OCI-LY3 (cell line): ENCODE measurements around the gene SEPTIN10.

Experiments
- H2AFZ ChIP-seq: fragments of 200-600, 300-600 bp; shearing (Covaris generic); 2 replicates; pipeline ENCODE4 v1.6.0; 2014; ENCODE audit warnings: antibody characterized with exemption, low read depth, low read length
- H3K27ac ChIP-seq: fragments of 200-600, 300-600 bp; sonication (generic); 2 replicates; pipeline ENCODE4 v1.5.1; 2014; ENCODE audit warnings: mild to moderate bottlenecking, low read length, moderate library complexity, mixed read lengths
- H3K27me3 ChIP-seq: fragments of 200-600, 300-600 bp; sonication (generic); 2 replicates; pipeline ENCODE4 v1.6.1; 2014; ENCODE audit warnings: low read depth, low read length, mixed read lengths
- H3K36me3 ChIP-seq: fragments of 200-600, 300-600 bp; sonication (generic); replicated peaks from 2 replicates; pipeline ENCODE3; 2014; ENCODE audit warnings: low read depth, low read length, mixed read lengths
- H3K4me1 ChIP-seq: fragments of 300-600, 200-600 bp; sonication (generic); 2 replicates; pipeline ENCODE4 v1.6.1; 2014; ENCODE audit warnings: low read length, mixed read lengths
- H3K4me2 ChIP-seq: fragments of 200-600, 300-600 bp; sonication (generic); 2 replicates; pipeline ENCODE4 v1.6.1; 2014; ENCODE audit warnings: low read length, mixed read lengths
- H3K4me3 ChIP-seq: fragments of 300-600, 200-600 bp; sonication (generic); 2 replicates; pipeline ENCODE4 v1.5.1; 2014; ENCODE audit warnings: antibody characterized with exemption, mild to moderate bottlenecking, low read length, moderate library complexity
- H3K79me2 ChIP-seq: fragments of 300-600, 200-600 bp; shearing (Covaris generic); 2 replicates; pipeline ENCODE4 v1.6.1; 2014; ENCODE audit warnings: mild to moderate bottlenecking, low read length, mixed read lengths
- H3K9ac ChIP-seq: fragments of 300-600, 200-600 bp; shearing (Covaris generic); 2 replicates; pipeline ENCODE4 v1.6.0; 2014; ENCODE audit warnings: mild to moderate bottlenecking, low read length, moderate library complexity
- H3K9me3 ChIP-seq: fragments of 200-600, 300-600 bp; shearing (Covaris generic); 2 replicates; pipeline ENCODE4 v1.6.1; 2014; ENCODE audit warnings: low read length, mixed read lengths; ENCODE audit not compliant: insufficient read depth
- H4K20me1 ChIP-seq: fragments of 200-600, 300-600 bp; sonication (generic); 2 replicates; pipeline ENCODE4 v1.6.1; 2016; ENCODE audit warnings: low read length, mixed read lengths; ENCODE audit not compliant: insufficient read depth
- EZH2phosphoT487 ChIP-seq: fragments of 200-600 bp; shearing (Covaris generic); IDR thresholded peaks from 2 replicates; pipeline ENCODE4 v1.6.1; 2018; ENCODE audit warnings: antibody characterized with exemption, mixed run types, low read depth
- TF ChIP-seq, protein P1 (sequence below): fragments of 200-600, 300-600 bp; sonication (generic); IDR thresholded peaks from 2 replicates; pipeline ENCODE4 v1.5.1; 2014; ENCODE audit warnings: antibody characterized with exemption, low read length, low read depth

The SEPTIN10 gene

DNA sequence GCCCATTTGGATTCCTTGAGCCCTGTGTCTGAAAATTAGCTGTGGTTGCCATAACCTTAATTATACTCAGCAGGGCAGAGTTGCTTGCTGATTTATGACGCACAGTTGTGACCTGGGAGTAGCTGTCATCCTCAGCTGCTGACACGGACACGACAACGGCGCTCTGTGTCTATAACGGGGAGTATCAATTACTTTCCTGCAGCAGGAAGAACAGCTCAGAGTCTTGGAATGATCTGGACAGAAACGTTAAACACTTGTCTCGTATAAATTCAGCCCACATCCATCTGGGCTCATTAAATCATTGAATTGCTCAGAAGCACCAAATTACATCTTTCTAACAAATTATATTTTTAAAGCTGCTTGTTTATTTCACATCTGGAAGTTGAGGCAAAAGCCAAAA lies 116.3 kb downstream of the SEPTIN10 start:
- Histone ChIP-seq H3K79me2 (no peaks in the 10 kb centered on the region), H3K36me3 (no peaks in the 10 kb centered on the region), H3K4me1 (no peaks in the 10 kb centered on the region), H2AFZ (no peak overlapping the region), H3K9me3 (no peaks in the 10 kb centered on the region), H3K9ac (no peak overlapping the region), H4K20me1 (no peaks in the 10 kb centered on the region), H3K27ac (no peak overlapping the region), H3K27me3 (no peaks in the 10 kb centered on the region), H3K4me2 (no peak overlapping the region), H3K4me3 (no peak overlapping the region)
- TF ChIP-seq, protein P1, sequence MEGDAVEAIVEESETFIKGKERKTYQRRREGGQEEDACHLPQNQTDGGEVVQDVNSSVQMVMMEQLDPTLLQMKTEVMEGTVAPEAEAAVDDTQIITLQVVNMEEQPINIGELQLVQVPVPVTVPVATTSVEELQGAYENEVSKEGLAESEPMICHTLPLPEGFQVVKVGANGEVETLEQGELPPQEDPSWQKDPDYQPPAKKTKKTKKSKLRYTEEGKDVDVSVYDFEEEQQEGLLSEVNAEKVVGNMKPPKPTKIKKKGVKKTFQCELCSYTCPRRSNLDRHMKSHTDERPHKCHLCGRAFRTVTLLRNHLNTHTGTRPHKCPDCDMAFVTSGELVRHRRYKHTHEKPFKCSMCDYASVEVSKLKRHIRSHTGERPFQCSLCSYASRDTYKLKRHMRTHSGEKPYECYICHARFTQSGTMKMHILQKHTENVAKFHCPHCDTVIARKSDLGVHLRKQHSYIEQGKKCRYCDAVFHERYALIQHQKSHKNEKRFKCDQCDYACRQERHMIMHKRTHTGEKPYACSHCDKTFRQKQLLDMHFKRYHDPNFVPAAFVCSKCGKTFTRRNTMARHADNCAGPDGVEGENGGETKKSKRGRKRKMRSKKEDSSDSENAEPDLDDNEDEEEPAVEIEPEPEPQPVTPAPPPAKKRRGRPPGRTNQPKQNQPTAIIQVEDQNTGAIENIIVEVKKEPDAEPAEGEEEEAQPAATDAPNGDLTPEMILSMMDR, result no peak
- TF ChIP-seq EZH2phosphoT487, result no peak

DNA sequence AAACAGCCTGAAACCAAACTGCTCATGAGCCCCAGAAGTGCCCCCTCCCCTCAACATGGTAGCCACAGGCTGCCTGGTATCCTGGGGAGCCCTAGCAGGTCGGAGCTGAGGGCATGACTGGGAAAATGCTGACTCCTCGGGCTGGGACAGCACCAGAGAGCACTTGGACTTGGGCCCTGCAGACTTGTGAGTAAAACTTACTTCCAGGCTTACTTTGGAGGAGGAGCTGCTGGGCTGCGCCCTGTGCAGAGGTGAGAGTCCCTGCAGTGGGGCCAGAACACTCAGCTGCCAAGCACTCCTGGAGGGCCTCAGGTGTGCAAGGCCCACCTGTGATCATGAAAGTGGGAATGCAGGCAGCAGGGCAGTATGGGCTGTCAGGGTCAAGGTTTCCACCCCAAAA lies 119.4 kb downstream of the SEPTIN10 start:
- no peak overlapping the region for H3K27ac ChIP-seq
- H3K27me3 ChIP-seq, result no peaks in the 10 kb centered on the region
- no peak overlapping the region for H3K9ac ChIP-seq
- TF ChIP-seq, protein P1, result no peak
- TF ChIP-seq EZH2phosphoT487, result no peak
- no peak overlapping the region for H2AFZ ChIP-seq
- no peaks in the 10 kb centered on the region for H3K4me1 ChIP-seq
- no peaks in the 10 kb centered on the region for H3K36me3 ChIP-seq
- H3K4me2 ChIP-seq, result no peak overlapping the region
- H4K20me1 ChIP-seq, result no peaks in the 10 kb centered on the region
- H3K4me3 ChIP-seq, result no peak overlapping the region
- H3K9me3 ChIP-seq, result no peaks in the 10 kb centered on the region
- H3K79me2 ChIP-seq, result no peaks in the 10 kb centered on the region

DNA sequence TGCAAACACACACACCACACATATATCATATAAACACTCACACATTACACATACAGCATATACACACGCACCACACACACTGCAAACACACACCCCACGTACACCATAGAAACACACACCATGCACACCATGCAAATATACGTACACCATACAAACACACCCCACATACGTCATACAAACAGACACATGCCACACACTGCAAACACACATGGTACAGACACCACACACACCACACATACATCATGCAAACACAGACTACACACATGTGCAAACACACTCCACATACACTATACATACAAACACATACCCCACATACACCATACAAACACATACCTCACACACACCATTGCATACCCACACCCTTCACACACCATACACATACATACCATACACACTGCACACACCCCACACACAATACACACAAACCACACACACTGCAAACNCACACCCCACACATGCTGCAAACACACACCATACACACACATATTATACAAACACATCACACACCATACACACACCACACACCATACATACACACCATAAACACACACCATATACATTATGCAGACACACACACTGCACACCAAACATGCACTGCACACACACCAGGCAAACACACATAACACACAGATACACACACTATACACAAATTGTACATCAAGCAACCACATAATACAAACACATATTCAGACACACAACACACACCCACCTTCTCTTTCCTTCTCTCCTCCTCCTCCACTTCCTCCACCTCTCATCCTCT lies 120.4 kb downstream of the SEPTIN10 start:
- Histone ChIP-seq H3K36me3 (no peaks in the 10 kb centered on the region), H3K4me1 (no peaks in the 10 kb centered on the region), H3K27me3 (no peaks in the 10 kb centered on the region), H3K4me2 (no peak overlapping the region), H3K9ac (no peak overlapping the region), H3K79me2 (no peaks in the 10 kb centered on the region), H2AFZ (no peak overlapping the region), H3K9me3 (no peaks in the 10 kb centered on the region), H4K20me1 (no peaks in the 10 kb centered on the region), H3K27ac (no peak overlapping the region), H3K4me3 (no peak overlapping the region)
- TF ChIP-seq, protein P1, result no peak
- TF ChIP-seq EZH2phosphoT487, result no peak
